Fibroblast of pulmonary artery (primary cell): ENCODE results near the gene TAMALIN.

ENCODE experiments used
- DNase-seq: peaks from one replicate; pipeline ENCODE4 v3.0.0-alpha.2; 2010; ENCODE audit warnings: low read depth
- H3K4me3 ChIP-seq: replicated peaks from 2 replicates; pipeline ENCODE4 v1.5.1; 2011; ENCODE audit warnings: low read depth, mild to moderate bottlenecking, control low read depth, low read length, moderate library complexity
- CTCF ChIP-seq: IDR thresholded peaks from 2 replicates; pipeline ENCODE4 v1.5.1; 2011; ENCODE audit warnings: mild to moderate bottlenecking, control low read depth, low read length, inconsistent platforms; ENCODE audit errors: missing control alignments

TAMALIN gene

GRCh38 chr12:51980051-51980808 is 26.5 kb upstream of the TAMALIN start:
- no peak overlapping the region for H3K4me3 ChIP-seq
- TF ChIP-seq CTCF = peak; percentile 98
- peak; percentile 81 for DNase-seq

- no peak for TF ChIP-seq CTCF
- no peak overlapping the region for H3K4me3 ChIP-seq
- DNase-seq = no peak
Observed at GRCh38 chr12:51980809-51981127, 26.0 kb upstream of the TAMALIN start.

- no peak for DNase-seq
- H3K4me3 ChIP-seq = no peak overlapping the region
- TF ChIP-seq CTCF = no peak
Observed at GRCh38 chr12:51984657-51985056, 22.1 kb upstream of the TAMALIN start.

- no peak for DNase-seq
- H3K4me3 ChIP-seq = no peak overlapping the region
Observed at GRCh38 chr12:51985154-51985835, 21.5 kb upstream of the TAMALIN start.

GRCh38 chr12:51986834-51987233 is 19.9 kb upstream of the TAMALIN start:
- no peak overlapping the region for H3K4me3 ChIP-seq
- DNase-seq = no peak
- TF ChIP-seq CTCF = no peak

More at GRCh38 chr12:51985154-51985835, 21.5 kb upstream of the TAMALIN start:
- no peak for TF ChIP-seq CTCF

GRCh38 chr12:51992246-51992645 is 14.5 kb upstream of the TAMALIN start:
- no peak for TF ChIP-seq CTCF
- no peak for DNase-seq
- H3K4me3 ChIP-seq = no peak overlapping the region

- DNase-seq = no peak
- H3K4me3 ChIP-seq = no peak overlapping the region
- no peak for TF ChIP-seq CTCF
Observed at GRCh38 chr12:51994539-51994820, 12.3 kb upstream of the TAMALIN start.
